ENCODE measurements around the gene MRPL54.

Gene MRPL54

GRCh38 chr19:3774621-3775373, 12.3 kb downstream of the MRPL54 start:
- no peak for TF ChIP-seq CTCF (IDR thresholded peaks at IDR 0.05; ENCODE audit: poor library complexity, severe bottlenecking)
- Histone ChIP-seq H3K36me3 (ENCODE audit: low read depth) (no peaks in the 10 kb centered on the region), H3K27ac (ENCODE audit: poor library complexity, severe bottlenecking) (no peak overlapping the region), H3K4me1 (ENCODE audit: insufficient read depth, poor library complexity, severe bottlenecking) (no peaks in the 10 kb centered on the region), H3K4me3 (ENCODE audit: severe bottlenecking) (no peak overlapping the region), H3K9me3 (ENCODE audit: severe bottlenecking) (no peaks in the 10 kb centered on the region), H3K27me3 (ENCODE audit: insufficient read depth, poor library complexity, severe bottlenecking) (no peaks in the 10 kb centered on the region)
- DNase-seq (ENCODE audit: low spot score): no peak
- ATAC-seq (ENCODE audit: low read depth): no peak

- H3K27ac ChIP-seq (ENCODE audit: poor library complexity, severe bottlenecking): no peak overlapping the region
- no peaks in the 10 kb centered on the region for H3K4me1 ChIP-seq (ENCODE audit: insufficient read depth, poor library complexity, severe bottlenecking)
- no peaks in the 10 kb centered on the region for H3K27me3 ChIP-seq (ENCODE audit: insufficient read depth, poor library complexity, severe bottlenecking)
- ATAC-seq (ENCODE audit: low read depth): no peak
- H3K9me3 ChIP-seq (ENCODE audit: severe bottlenecking): no peaks in the 10 kb centered on the region
- DNase-seq (ENCODE audit: low spot score): no peak
- no peak for TF ChIP-seq CTCF (IDR thresholded peaks at IDR 0.05; ENCODE audit: poor library complexity, severe bottlenecking)
- no peaks in the 10 kb centered on the region for H3K36me3 ChIP-seq (ENCODE audit: low read depth)
- no peak overlapping the region for H3K4me3 ChIP-seq (ENCODE audit: severe bottlenecking)
Observed at GRCh38 chr19:3775374-3775711, 12.9 kb downstream of the MRPL54 start.

- H3K27me3 ChIP-seq (ENCODE audit: insufficient read depth, poor library complexity, severe bottlenecking): no peaks in the 10 kb centered on the region
- no peaks in the 10 kb centered on the region for H3K4me1 ChIP-seq (ENCODE audit: insufficient read depth, poor library complexity, severe bottlenecking)
- H3K27ac ChIP-seq (ENCODE audit: poor library complexity, severe bottlenecking): no peak overlapping the region
- TF ChIP-seq CTCF (IDR thresholded peaks at IDR 0.05; ENCODE audit: poor library complexity, severe bottlenecking): no peak
- H3K4me3 ChIP-seq (ENCODE audit: severe bottlenecking): no peak overlapping the region
- H3K36me3 ChIP-seq (ENCODE audit: low read depth): no peaks in the 10 kb centered on the region
- no peaks in the 10 kb centered on the region for H3K9me3 ChIP-seq (ENCODE audit: severe bottlenecking)
- no peak for DNase-seq (ENCODE audit: low spot score)
- ATAC-seq (ENCODE audit: low read depth): no peak
Observed at GRCh38 chr19:3775831-3776230, 13.3 kb downstream of the MRPL54 start.

GRCh38 chr19:3776479-3777040, 14.1 kb downstream of the MRPL54 start:
- no peak for ATAC-seq (ENCODE audit: low read depth)
- no peak for TF ChIP-seq CTCF (IDR thresholded peaks at IDR 0.05; ENCODE audit: poor library complexity, severe bottlenecking)
- H3K4me3 ChIP-seq (ENCODE audit: severe bottlenecking): no peak overlapping the region

More at GRCh38 chr19:3776479-3777040, 14.1 kb downstream of the MRPL54 start:
- Histone ChIP-seq H3K27ac (ENCODE audit: poor library complexity, severe bottlenecking) (no peak overlapping the region), H3K4me1 (ENCODE audit: insufficient read depth, poor library complexity, severe bottlenecking) (no peaks in the 10 kb centered on the region), H3K9me3 (ENCODE audit: severe bottlenecking) (peaks cover 3% of the 10 kb centered on the region), H3K27me3 (ENCODE audit: insufficient read depth, poor library complexity, severe bottlenecking) (no peaks in the 10 kb centered on the region), H3K36me3 (ENCODE audit: low read depth) (no peaks in the 10 kb centered on the region)
- no peak for DNase-seq (ENCODE audit: low spot score)
